IMR-90 (cell line): ENCODE measurements around the gene UQCRQ. TPM values are rescaled to one million over a fixed set of nuclear protein-coding genes. Genes with fewer than 3 reads are reported as not detected.

Experiments used
- ATAC-seq: fragments of 200-7000 bp; cut with Tn5 transposase; 2 replicates; pipeline ENCODE4 v1.9.1; 2020; ENCODE audit warnings: low read depth, mild to moderate bottlenecking, moderate library complexity
- BruUV-seq: library from RNA; stranded (reverse); fragments of 400-500 nt; replicated peaks from 2 replicates; lab custom pipeline; 2021; lab: Mats Ljungman, UMichigan
- CTCF ChIA-PET: fragments of 300-600 bp; formaldehyde crosslinking; extraction: SDS; loops from one replicate; lab custom pipeline; 2021; ENCODE audit warnings: antibody characterized with exemption; lab: Yijun Ruan, JAX
- POLR2A ChIA-PET: fragments of 300-600 bp; sonication (Branson Sonifier 250); formaldehyde crosslinking; loops from one replicate; lab custom pipeline; 2022; ENCODE audit warnings: antibody characterized with exemption; ENCODE audit not compliant: unreplicated experiment; lab: Charles Lee
- DNase-seq: peaks from one replicate; pipeline ENCODE4 v3.0.0; 2013
- H2AFZ ChIP-seq: replicated peaks from 2 replicates; pipeline ENCODE3; 2013; ENCODE audit warnings: low read length, mild to moderate bottlenecking; ENCODE audit not compliant: poor library complexity
- H2AK5ac ChIP-seq: 2 replicates; pipeline ENCODE4 v1.6.1; 2013; ENCODE audit warnings: low read depth, low read length, inconsistent platforms
- H2AK9ac ChIP-seq: replicated peaks from 2 replicates; pipeline ENCODE3; 2013; ENCODE audit warnings: mild to moderate bottlenecking, low read depth, low read length, moderate library complexity; ENCODE audit not compliant: poor library complexity
- H2BK120ac ChIP-seq: 2 replicates; pipeline ENCODE4 v1.6.1; 2013; ENCODE audit warnings: low read depth, low read length, inconsistent platforms
- H2BK15ac ChIP-seq: 3 replicates; pipeline ENCODE4 v1.6.1; 2013; ENCODE audit warnings: low read depth, low read length, inconsistent platforms
- H2BK20ac ChIP-seq: 2 replicates; pipeline ENCODE4 v1.6.1; 2013; ENCODE audit warnings: low read depth, mild to moderate bottlenecking, inconsistent platforms, low read length, moderate library complexity
- H2BK5ac ChIP-seq: 2 replicates; pipeline ENCODE4 v1.6.1; 2013; ENCODE audit warnings: mild to moderate bottlenecking, low read depth, low read length, inconsistent platforms; ENCODE audit not compliant: poor library complexity, severe bottlenecking
- H3K14ac ChIP-seq: replicated peaks from 2 replicates; pipeline ENCODE4 v1.6.1; 2013; ENCODE audit warnings: low read depth, low read length, inconsistent platforms
- H3K18ac ChIP-seq: 2 replicates; pipeline ENCODE4 v1.6.1; 2013; ENCODE audit warnings: low read depth, low read length, control low read depth
- H3K23ac ChIP-seq: 2 replicates; pipeline ENCODE4 v1.6.1; 2013; ENCODE audit warnings: low read depth, low read length, inconsistent platforms
- H3K27ac ChIP-seq: 2 replicates; pipeline ENCODE4 v1.5.1; 2013; ENCODE audit warnings: mild to moderate bottlenecking, control low read depth, low read length; ENCODE audit not compliant: insufficient read depth
- H3K27me3 ChIP-seq: 2 replicates; pipeline ENCODE4 v1.6.1; 2013; ENCODE audit warnings: low read length; ENCODE audit not compliant: control insufficient read depth, insufficient read depth
- H3K36me3 ChIP-seq: 2 replicates; pipeline ENCODE4 v1.6.1; 2013; ENCODE audit warnings: low read length, mixed read lengths; ENCODE audit not compliant: control insufficient read depth, insufficient read depth
- H3K4ac ChIP-seq: 2 replicates; pipeline ENCODE4 v1.6.1; 2013; ENCODE audit warnings: low read depth, low read length, inconsistent platforms
- H3K4me1 ChIP-seq: 2 replicates; pipeline ENCODE4 v1.6.1; 2013; ENCODE audit warnings: low read length, mixed read lengths; ENCODE audit not compliant: control insufficient read depth, insufficient read depth
- H3K4me2 ChIP-seq: 2 replicates; pipeline ENCODE4 v1.6.1; 2013; ENCODE audit warnings: low read depth, mild to moderate bottlenecking, control low read depth, low read length, moderate library complexity
- H3K4me3 ChIP-seq: 2 replicates; pipeline ENCODE4 v1.5.1; 2013; ENCODE audit warnings: low read depth, mild to moderate bottlenecking, control low read depth, low read length, moderate library complexity; ENCODE audit not compliant: insufficient read depth
- H3K56ac ChIP-seq: 2 replicates; pipeline ENCODE4 v1.6.1; 2013; ENCODE audit warnings: low read length, inconsistent platforms; ENCODE audit not compliant: insufficient read depth; ENCODE audit errors: extremely low read depth
- H3K79me1 ChIP-seq, 2 experiments: 2 replicates each; pipeline ENCODE4 v1.6.1; 2013; ENCODE audit warnings: low read length in 2 of 2, inconsistent platforms in 1 of 2, low read depth in 1 of 2
- H3K9ac ChIP-seq: 2 replicates; pipeline ENCODE4 v1.6.1; 2013; ENCODE audit warnings: low read depth, low read length, control low read depth
- H3K9me1 ChIP-seq: 2 replicates; pipeline ENCODE4 v1.6.1; 2013; ENCODE audit warnings: low read length, inconsistent platforms; ENCODE audit not compliant: insufficient read depth
- H3K9me3 ChIP-seq: 2 replicates; pipeline ENCODE4 v1.6.1; 2013; ENCODE audit warnings: low read length; ENCODE audit not compliant: control insufficient read depth, insufficient read depth
- H4K20me1 ChIP-seq: 2 replicates; pipeline ENCODE4 v1.6.1; 2013; ENCODE audit warnings: low read length, inconsistent platforms; ENCODE audit not compliant: insufficient read depth
- H4K5ac ChIP-seq: 2 replicates; pipeline ENCODE4 v1.6.1; 2013; ENCODE audit warnings: mild to moderate bottlenecking, low read depth, low read length, control low read depth
- H4K8ac ChIP-seq, 2 experiments: 2 replicates each; pipeline ENCODE4 v1.6.1; 2013; ENCODE audit warnings: low read depth in 2 of 2, low read length in 2 of 2, control low read depth in 1 of 2, inconsistent platforms in 1 of 2
- H4K91ac ChIP-seq: 2 replicates; pipeline ENCODE4 v1.6.1; 2013; ENCODE audit warnings: low read depth, low read length, inconsistent platforms; ENCODE audit not compliant: insufficient read depth
- CEBPB ChIP-seq: IDR thresholded peaks from 2 replicates; pipeline ENCODE4 v1.6.1; 2012; ENCODE audit warnings: low read depth, low read length, improper control_type of control experiment
- CHD1 ChIP-seq: IDR thresholded peaks from 2 replicates; pipeline ENCODE4 v1.6.1; 2012; ENCODE audit warnings: low read depth, low read length, improper control_type of control experiment
- CTCF ChIP-seq: conservative IDR thresholded peaks from 2 replicates; pipeline ENCODE4 v1.5.1; 2012; ENCODE audit warnings: mild to moderate bottlenecking, low read depth, low read length, improper control_type of control experiment
- MAZ ChIP-seq: IDR thresholded peaks from 2 replicates; pipeline ENCODE4 v1.6.1; 2012; ENCODE audit warnings: low read depth, mild to moderate bottlenecking, low read length, improper control_type of control experiment, moderate library complexity, borderline replicate concordance
- MXI1 ChIP-seq: IDR thresholded peaks from 2 replicates; pipeline ENCODE4 v1.6.1; 2012; ENCODE audit warnings: low read depth, mild to moderate bottlenecking, low read length, moderate library complexity, borderline replicate concordance
- RAD21 ChIP-seq: IDR thresholded peaks from 2 replicates; pipeline ENCODE4 v1.6.1; 2012; ENCODE audit warnings: low read length, improper control_type of control experiment
- WGBS, 2 experiments: methylation state at CpG; one replicate each; pipeline versions ENCODE4 v1.1.5 to v1.1.7; 2013; ENCODE audit warnings: missing lambda C conversion rate in 2 of 2; ENCODE audit not compliant: insufficient read length in 1 of 2; ENCODE audit errors: extremely low coverage in 2 of 2; 5-methylcytosine and 5-hydroxymethylcytosine counted together
- dilution Hi-C: fragments of 300-500 bp; cut with HindIII; formaldehyde crosslinking; loops from one replicate; pipeline ENCODE4 v1.14.3; 2018; ENCODE audit warnings: low sequenced_read_pairs; ENCODE audit not compliant: unreplicated experiment
- in situ Hi-C: fragments of 300-500 bp; cut with MboI; formaldehyde crosslinking; loops from 3 replicates; pipeline ENCODE4 v1.14.3; 2019; ENCODE audit warnings: low sequenced_read_pairs, inconsistent platforms, mixed read lengths
- intact Hi-C: fragments of 100-400 bp; cut with micrococcal nuclease; formaldehyde crosslinking; loops from 2 replicates; pipeline ENCODE4 v1.10.0; 2022
- polyA plus RNA-seq, 3 experiments: library from polyadenylated mRNA; depleted of rRNA; stranded (reverse); fragments of >200 nt; gene quantifications; 2 replicates each; pipeline ENCODE4 v1.2.3, GENCODE V29; 2012; ENCODE audit warnings: low replicate concordance in 1 of 3
- total RNA-seq: library from RNA; depleted of rRNA; stranded (reverse); fragments of >200 nt; gene quantifications from 2 replicates; pipeline ENCODE4 v1.2.3, GENCODE V29; 2012
- TF ChIP-seq, protein P1 (sequence below): fragments of 150-350 bp; IDR thresholded peaks from 2 replicates; pipeline ENCODE4 v1.6.1; 2016; ENCODE audit warnings: low read depth, mild to moderate bottlenecking, low read length, moderate library complexity, borderline replicate concordance

The UQCRQ gene
- total and polyA plus RNA-seq, 2 of the 4 experiments (the other 2 are of a cell fraction), result 73.7 to 292 TPM

GRCh38 chr5:132853323-132853722 is 13.1 kb upstream of the UQCRQ start:
- no CpG with 5 or more reads among the region's 3 CpGs for WGBS, 2 experiments
- Histone ChIP-seq H2AK5ac (no peak overlapping the region), H2BK15ac (no peak overlapping the region), H3K36me3 (no peaks in the 10 kb centered on the region), H4K8ac (no peak overlapping the region), H3K4ac (no peak overlapping the region), H3K4me3 (no peak overlapping the region), H2AK9ac (no peak overlapping the region), H2AFZ (no peak overlapping the region), H3K9ac (no peak overlapping the region), H3K9me1 (no peaks in the 10 kb centered on the region), H3K23ac (no peak overlapping the region), H3K56ac (no peak overlapping the region), H2BK20ac (no peak overlapping the region), H3K14ac (no peak overlapping the region), H3K9me3 (no peaks in the 10 kb centered on the region), H3K18ac (no peak overlapping the region), H4K5ac (no peak overlapping the region), H2BK120ac (no peak overlapping the region), H3K4me1 (peaks cover 3% of the 10 kb centered on the region; the same call in 1 of the 2 replicates), H3K4me2 (no peak overlapping the region), H3K27ac (no peak overlapping the region), H3K27me3 (no peaks in the 10 kb centered on the region), H4K91ac (no peak overlapping the region), H2BK5ac (no peak overlapping the region), H4K20me1 (no peaks in the 10 kb centered on the region), H3K79me1 (no peaks in the 10 kb centered on the region)
- dilution Hi-C loops, result no loop called here
- intact Hi-C loops, result no loop called here
- no peak for ATAC-seq
- in situ Hi-C loops, result no loop called here
- POLR2A ChIA-PET, result no interaction called here
- DNase-seq, result no peak
- CTCF ChIA-PET, result no interaction called here
- no peak for TF ChIP-seq MAZ
- no peak for TF ChIP-seq CHD1
- TF ChIP-seq MXI1, result no peak
- no peak for TF ChIP-seq RAD21
- no peak for TF ChIP-seq CEBPB
- TF ChIP-seq CTCF, result no peak
- TF ChIP-seq, protein P1, sequence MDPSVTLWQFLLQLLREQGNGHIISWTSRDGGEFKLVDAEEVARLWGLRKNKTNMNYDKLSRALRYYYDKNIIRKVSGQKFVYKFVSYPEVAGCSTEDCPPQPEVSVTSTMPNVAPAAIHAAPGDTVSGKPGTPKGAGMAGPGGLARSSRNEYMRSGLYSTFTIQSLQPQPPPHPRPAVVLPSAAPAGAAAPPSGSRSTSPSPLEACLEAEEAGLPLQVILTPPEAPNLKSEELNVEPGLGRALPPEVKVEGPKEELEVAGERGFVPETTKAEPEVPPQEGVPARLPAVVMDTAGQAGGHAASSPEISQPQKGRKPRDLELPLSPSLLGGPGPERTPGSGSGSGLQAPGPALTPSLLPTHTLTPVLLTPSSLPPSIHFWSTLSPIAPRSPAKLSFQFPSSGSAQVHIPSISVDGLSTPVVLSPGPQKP, result no peak
- BruUV-seq, result no TSS peak
